ENCODE data around the gene LMNTD2.

Gene LMNTD2

DNA sequence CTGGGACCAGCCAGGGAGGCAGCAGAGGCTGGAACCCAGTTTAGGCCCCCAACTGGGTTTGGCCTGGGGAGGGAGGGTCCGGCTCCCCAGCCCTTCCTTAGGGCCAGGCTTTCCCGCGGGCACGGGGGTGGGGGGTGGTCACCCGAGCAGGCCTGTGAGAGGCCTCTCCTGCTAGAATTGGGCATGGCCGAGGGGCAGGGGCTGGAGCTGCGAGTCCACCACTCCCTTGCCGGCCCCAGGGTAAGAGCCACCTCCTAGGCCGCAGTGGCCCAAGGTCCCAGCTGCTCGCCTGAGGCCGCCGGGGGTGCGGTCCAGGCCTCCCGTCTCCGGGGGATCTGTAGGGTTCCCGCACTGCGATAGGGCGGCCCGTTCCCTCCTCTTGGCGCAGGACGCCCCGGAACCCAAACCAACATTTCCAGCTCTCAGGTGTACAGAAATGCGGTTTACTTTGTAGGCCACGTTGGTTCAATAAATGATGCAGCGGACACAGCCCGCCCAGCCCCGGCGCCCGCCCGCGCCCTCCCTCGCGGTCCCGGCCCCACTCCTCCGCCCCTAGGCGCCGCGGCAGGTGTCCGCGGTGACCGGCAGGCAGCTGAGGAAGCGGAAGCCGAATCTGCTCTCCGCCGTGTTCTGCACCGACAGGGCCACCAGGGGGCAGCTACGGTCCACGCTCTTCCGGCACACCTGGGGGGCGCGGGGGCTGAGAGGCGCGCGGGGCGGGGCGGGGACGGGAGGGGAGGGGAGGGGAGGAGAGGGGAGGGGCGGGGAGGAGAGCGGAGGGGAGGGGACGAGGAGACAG, 5.9 kb downstream of the LMNTD2 start:
- H3K27ac ChIP-seq (replicated peaks; ENCODE audit: low read length), result no peak overlapping the region
- no peak overlapping the region for H2BK120ac ChIP-seq (ENCODE audit: low read depth, low read length)
- H3K4me1 ChIP-seq (ENCODE audit: control insufficient read depth in 2 of 2, insufficient read depth in 1 of 2, low read depth in 1 of 2, low read length in 2 of 2), result peaks cover 4 to 7% of the 10 kb centered on the region in 2 donors
- H3K4me3 ChIP-seq (ENCODE audit: low read length in 2 of 2), result peak overlapping the region in 1 of 2 donors; percentile 50
- peak overlapping the region; percentile 97 for H2BK12ac ChIP-seq (ENCODE audit: low read length)
- H2AK5ac ChIP-seq (ENCODE audit: low read depth, low read length), result peak overlapping the region; percentile 96
- H3K9ac ChIP-seq (ENCODE audit: low read depth, low read length, poor library complexity), result no peak overlapping the region
- H4K8ac ChIP-seq (ENCODE audit: low read depth, low read length), result no peak overlapping the region
- H3K27me3 ChIP-seq (ENCODE audit: control insufficient read depth in 3 of 3, insufficient read depth in 3 of 3, low read depth in 1 of 3, low read length in 3 of 3), result peaks cover 16 to 47% (median 36%) of the 10 kb centered on the region in 3 experiments
- DNase-seq (ENCODE audit: low spot score), result peak; percentile 87
- H3K4me2 ChIP-seq (ENCODE audit: insufficient read depth, low read length, poor library complexity, severe bottlenecking), result peak overlapping the region; percentile 69
- H3K18ac ChIP-seq (ENCODE audit: low read length), result peak overlapping the region; percentile 44
- no peak overlapping the region for H3K4ac ChIP-seq (ENCODE audit: low read length)
- peak overlapping the region; percentile 44 for H3K23ac ChIP-seq (ENCODE audit: low read depth, low read length, poor library complexity)
- no peaks in the 10 kb centered on the region for H3K36me3 ChIP-seq (replicated peaks in 1 of 2; ENCODE audit: control insufficient read depth in 2 of 2, insufficient read depth in 2 of 2, low read length in 2 of 2)
- H4K91ac ChIP-seq (ENCODE audit: low read depth, low read length, poor library complexity), result no peak overlapping the region
- peaks cover 1% of the 10 kb centered on the region for H3K79me1 ChIP-seq (ENCODE audit: low read depth, low read length)
- H3K14ac ChIP-seq (ENCODE audit: low read length), result peak overlapping the region; percentile 47
- H2AFZ ChIP-seq (ENCODE audit: low read length), result peak overlapping the region; percentile 95
- no CpG with 5 or more reads among the region's 60 CpGs for WGBS, 2 donors (ENCODE audit: extremely low coverage in 2 of 2, insufficient read length in 2 of 2, insufficient replicate concordance in 1 of 2)
- no peak overlapping the region for H2BK5ac ChIP-seq (ENCODE audit: low read length)
- peaks cover 0 to 4% of the 10 kb centered on the region in 2 donors for H3K9me3 ChIP-seq (replicated peaks in 1 of 2; ENCODE audit: control insufficient read depth in 2 of 2, insufficient read depth in 1 of 2, low read depth in 1 of 2, low read length in 2 of 2)
- peak overlapping the region; percentile 83 for H2BK15ac ChIP-seq (ENCODE audit: low read length)

DNA sequence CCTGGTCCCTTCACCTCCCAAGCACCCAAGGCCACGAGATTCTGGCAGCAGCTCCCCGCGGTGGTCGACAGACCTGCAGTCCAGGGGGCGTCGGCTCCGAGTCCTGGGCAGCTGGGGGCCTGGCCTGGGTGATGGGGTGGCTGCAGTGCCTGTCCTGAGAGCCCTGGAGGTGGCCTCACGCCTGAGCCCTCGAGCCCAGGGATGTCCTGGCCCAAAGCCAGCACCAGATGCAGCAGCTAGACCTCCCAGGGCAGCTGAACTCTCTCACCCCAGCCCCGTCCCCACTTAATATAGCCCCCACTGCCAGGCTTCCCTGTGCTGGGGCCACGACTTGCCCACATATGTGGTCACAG, 6.6 kb downstream of the LMNTD2 start:
- Histone ChIP-seq H3K18ac (ENCODE audit: low read length) (peak overlapping the region; percentile 83), H3K4me1 (ENCODE audit: control insufficient read depth in 2 of 2, insufficient read depth in 1 of 2, low read depth in 1 of 2, low read length in 2 of 2) (peaks cover 2 to 7% of the 10 kb centered on the region in 2 donors), H2AK5ac (ENCODE audit: low read depth, low read length) (peak overlapping the region; percentile 96), H3K27ac (replicated peaks; ENCODE audit: low read length) (no peak overlapping the region), H3K4me2 (ENCODE audit: insufficient read depth, low read length, poor library complexity, severe bottlenecking) (no peak overlapping the region), H3K36me3 (replicated peaks in 1 of 2; ENCODE audit: control insufficient read depth in 2 of 2, insufficient read depth in 2 of 2, low read length in 2 of 2) (no peaks in the 10 kb centered on the region), H2BK12ac (ENCODE audit: low read length) (peak overlapping the region; percentile 97), H2BK5ac (ENCODE audit: low read length) (peak overlapping the region; percentile 66), H2BK15ac (ENCODE audit: low read length) (peak overlapping the region; percentile 83), H3K4me3 (ENCODE audit: low read length in 2 of 2) (no peak overlapping the region), H3K9me3 (replicated peaks in 1 of 2; ENCODE audit: control insufficient read depth in 2 of 2, insufficient read depth in 1 of 2, low read depth in 1 of 2, low read length in 2 of 2) (peaks cover 0 to 4% of the 10 kb centered on the region in 2 donors), H4K91ac (ENCODE audit: low read depth, low read length, poor library complexity) (peak overlapping the region; percentile 72), H3K27me3 (ENCODE audit: control insufficient read depth in 3 of 3, insufficient read depth in 3 of 3, low read depth in 1 of 3, low read length in 3 of 3) (peaks cover 16 to 41% (median 36%) of the 10 kb centered on the region in 3 experiments), H3K9ac (ENCODE audit: low read depth, low read length, poor library complexity) (no peak overlapping the region), H3K23ac (ENCODE audit: low read depth, low read length, poor library complexity) (peak overlapping the region; percentile 43), H3K14ac (ENCODE audit: low read length) (peak overlapping the region; percentile 71), H4K8ac (ENCODE audit: low read depth, low read length) (no peak overlapping the region), H3K4ac (ENCODE audit: low read length) (peak overlapping the region; percentile 23), H2AFZ (ENCODE audit: low read length) (peak overlapping the region; percentile 82), H3K79me1 (ENCODE audit: low read depth, low read length) (peaks cover 1% of the 10 kb centered on the region), H2BK120ac (ENCODE audit: low read depth, low read length) (no peak overlapping the region)
- no peak for DNase-seq (ENCODE audit: low spot score)
- no CpG with 5 or more reads among the region's 11 CpGs for WGBS, 2 donors (ENCODE audit: extremely low coverage in 2 of 2, insufficient read length in 2 of 2, insufficient replicate concordance in 1 of 2)

DNA sequence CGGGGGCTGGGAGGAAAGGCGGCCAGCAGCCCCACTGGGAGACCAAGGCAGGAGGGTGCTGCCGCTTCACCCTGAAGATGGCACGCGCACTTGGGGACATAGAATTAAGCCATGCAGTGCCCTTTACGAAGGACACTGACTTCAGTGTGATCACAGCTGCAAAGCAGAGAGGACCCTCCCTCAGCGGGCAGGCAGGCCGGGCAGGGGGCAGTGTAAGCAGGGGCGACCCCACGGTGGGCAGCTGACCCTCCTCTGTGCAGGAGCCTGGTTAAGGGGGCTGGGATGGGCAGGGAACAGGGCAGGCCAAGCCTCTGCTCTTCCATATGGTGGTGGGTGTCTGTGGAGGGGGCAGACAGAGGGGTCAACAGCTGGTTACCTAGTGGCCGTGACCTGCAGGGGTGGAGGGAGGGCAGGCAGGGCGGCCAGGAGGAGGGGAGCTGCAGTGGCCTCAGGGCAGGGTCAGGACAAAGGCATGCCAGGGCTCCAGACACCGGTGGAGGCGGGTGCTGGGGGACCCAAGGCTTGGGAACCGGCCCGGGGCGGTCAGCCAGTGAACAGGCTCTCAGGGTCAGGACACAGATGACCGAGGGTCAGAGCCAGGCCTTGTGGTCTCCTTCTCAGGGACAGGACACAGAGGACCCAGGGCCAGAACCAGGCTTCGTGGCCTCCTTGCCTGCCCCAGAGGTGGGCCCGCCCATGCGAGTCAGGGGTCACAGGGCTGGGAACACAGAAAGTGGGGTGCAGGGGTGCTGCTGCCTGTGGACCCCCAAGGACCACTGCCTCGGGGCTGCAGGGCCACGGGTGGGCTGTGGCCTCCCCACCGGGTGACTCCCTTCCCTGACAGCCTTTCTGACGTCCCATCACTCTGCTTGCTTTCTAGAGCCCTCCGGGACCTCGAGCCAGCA, 7.2 kb downstream of the LMNTD2 start:
- H2AFZ ChIP-seq (ENCODE audit: low read length), result no peak overlapping the region
- no peaks in the 10 kb centered on the region for H3K79me1 ChIP-seq (ENCODE audit: low read depth, low read length)
- no peak overlapping the region for H2BK120ac ChIP-seq (ENCODE audit: low read depth, low read length)
- H4K8ac ChIP-seq (ENCODE audit: low read depth, low read length), result no peak overlapping the region
- no peak overlapping the region for H3K27ac ChIP-seq (replicated peaks; ENCODE audit: low read length)
- H3K14ac ChIP-seq (ENCODE audit: low read length), result peak overlapping the region; percentile 56
- peaks cover 16 to 36% (median 34%) of the 10 kb centered on the region in 3 experiments for H3K27me3 ChIP-seq (ENCODE audit: control insufficient read depth in 3 of 3, insufficient read depth in 3 of 3, low read depth in 1 of 3, low read length in 3 of 3)
- H3K18ac ChIP-seq (ENCODE audit: low read length), result peak overlapping the region; percentile 71
- peak overlapping the region; percentile 96 for H2AK5ac ChIP-seq (ENCODE audit: low read depth, low read length)
- peaks cover 2 to 7% of the 10 kb centered on the region in 2 donors for H3K4me1 ChIP-seq (ENCODE audit: control insufficient read depth in 2 of 2, insufficient read depth in 1 of 2, low read depth in 1 of 2, low read length in 2 of 2)
- H2BK12ac ChIP-seq (ENCODE audit: low read length), result peak overlapping the region; percentile 97
- H3K4ac ChIP-seq (ENCODE audit: low read length), result peak overlapping the region; percentile 6
- no peaks in the 10 kb centered on the region for H3K36me3 ChIP-seq (replicated peaks in 1 of 2; ENCODE audit: control insufficient read depth in 2 of 2, insufficient read depth in 2 of 2, low read length in 2 of 2)
- peaks cover 0 to 4% of the 10 kb centered on the region in 2 donors for H3K9me3 ChIP-seq (replicated peaks in 1 of 2; ENCODE audit: control insufficient read depth in 2 of 2, insufficient read depth in 1 of 2, low read depth in 1 of 2, low read length in 2 of 2)
- WGBS, 2 donors (ENCODE audit: extremely low coverage in 2 of 2, insufficient read length in 2 of 2, insufficient replicate concordance in 1 of 2), result no CpG with 5 or more reads among the region's 27 CpGs
- no peak overlapping the region for H3K4me3 ChIP-seq (ENCODE audit: low read length in 2 of 2)
- H2BK5ac ChIP-seq (ENCODE audit: low read length), result peak overlapping the region; percentile 66
- peak overlapping the region; percentile 85 for H3K23ac ChIP-seq (ENCODE audit: low read depth, low read length, poor library complexity)
- H3K4me2 ChIP-seq (ENCODE audit: insufficient read depth, low read length, poor library complexity, severe bottlenecking), result no peak overlapping the region
- DNase-seq (ENCODE audit: low spot score), result no peak
- H3K9ac ChIP-seq (ENCODE audit: low read depth, low read length, poor library complexity), result peak overlapping the region; percentile 60
- peak overlapping the region; percentile 72 for H4K91ac ChIP-seq (ENCODE audit: low read depth, low read length, poor library complexity)
- peak overlapping the region; percentile 83 for H2BK15ac ChIP-seq (ENCODE audit: low read length)
